ENCODE data around the gene LATS2. TPM values are rescaled to one million over a fixed set of nuclear protein-coding genes. Genes with fewer than 3 reads are reported as not detected.
"Not testable (repeated sequence)": the region's sequence is repeated elsewhere in the genome, so short reads cannot be mapped to it uniquely, and the experiment has no call there.

LATS2 gene
- total RNA-seq, 1 donor from 2014 or later = 23.7 TPM

DNA sequence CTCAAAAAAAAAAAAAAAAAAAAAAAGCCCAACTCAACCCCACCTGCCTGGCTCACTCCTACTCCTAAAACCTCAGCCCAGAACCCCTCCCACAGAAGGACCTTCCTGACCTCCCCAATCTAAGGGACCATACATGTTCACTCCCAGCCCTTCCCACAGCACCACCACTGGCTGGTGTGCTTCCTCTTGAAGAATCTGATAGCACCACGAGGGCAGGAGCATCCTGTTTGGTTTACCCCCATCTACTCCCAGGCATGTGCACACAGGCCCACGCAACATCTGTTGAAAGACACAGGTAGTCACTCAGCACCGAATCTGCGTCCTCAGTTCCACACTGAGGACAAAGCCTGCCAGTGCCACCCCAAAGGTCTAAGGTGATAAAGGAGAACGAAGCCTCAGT is 8.2 kb downstream of the LATS2 start:
- ATAC-seq (no peak), DNase-seq (ENCODE audit: missing footprints) (no peak)
- intact Hi-C loops (cut with DNase I) = loop anchor here (10.0 kb wide), 1 partner anchor 58 kb away; no protein-coding TSS in a partner anchor

DNA sequence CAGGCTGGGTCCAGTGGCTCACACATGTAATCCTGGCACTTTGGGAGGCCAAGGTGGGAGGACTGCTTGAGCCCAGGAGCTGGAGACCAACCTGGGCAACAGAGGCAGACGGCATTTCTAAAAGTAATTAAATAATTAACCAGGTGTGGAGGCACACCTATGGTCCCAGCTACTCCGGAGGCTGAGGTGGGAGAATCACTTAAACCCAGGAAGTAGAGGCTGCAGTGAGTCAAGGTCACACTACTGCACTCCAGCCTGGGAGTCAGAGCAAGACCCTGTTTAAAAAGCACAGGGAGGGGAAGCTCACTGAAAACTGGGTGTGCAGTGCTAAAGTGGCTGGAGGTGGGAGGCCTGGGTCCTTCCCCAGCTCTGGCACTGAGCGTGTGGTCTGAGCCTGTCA is 9.7 kb downstream of the LATS2 start:
- DNase-seq (ENCODE audit: missing footprints) (no peak), ATAC-seq (no peak)
- intact Hi-C loops (cut with DNase I) = loop anchor here (10.0 kb wide), 1 partner anchor 57 kb away; no protein-coding TSS in a partner anchor

DNA sequence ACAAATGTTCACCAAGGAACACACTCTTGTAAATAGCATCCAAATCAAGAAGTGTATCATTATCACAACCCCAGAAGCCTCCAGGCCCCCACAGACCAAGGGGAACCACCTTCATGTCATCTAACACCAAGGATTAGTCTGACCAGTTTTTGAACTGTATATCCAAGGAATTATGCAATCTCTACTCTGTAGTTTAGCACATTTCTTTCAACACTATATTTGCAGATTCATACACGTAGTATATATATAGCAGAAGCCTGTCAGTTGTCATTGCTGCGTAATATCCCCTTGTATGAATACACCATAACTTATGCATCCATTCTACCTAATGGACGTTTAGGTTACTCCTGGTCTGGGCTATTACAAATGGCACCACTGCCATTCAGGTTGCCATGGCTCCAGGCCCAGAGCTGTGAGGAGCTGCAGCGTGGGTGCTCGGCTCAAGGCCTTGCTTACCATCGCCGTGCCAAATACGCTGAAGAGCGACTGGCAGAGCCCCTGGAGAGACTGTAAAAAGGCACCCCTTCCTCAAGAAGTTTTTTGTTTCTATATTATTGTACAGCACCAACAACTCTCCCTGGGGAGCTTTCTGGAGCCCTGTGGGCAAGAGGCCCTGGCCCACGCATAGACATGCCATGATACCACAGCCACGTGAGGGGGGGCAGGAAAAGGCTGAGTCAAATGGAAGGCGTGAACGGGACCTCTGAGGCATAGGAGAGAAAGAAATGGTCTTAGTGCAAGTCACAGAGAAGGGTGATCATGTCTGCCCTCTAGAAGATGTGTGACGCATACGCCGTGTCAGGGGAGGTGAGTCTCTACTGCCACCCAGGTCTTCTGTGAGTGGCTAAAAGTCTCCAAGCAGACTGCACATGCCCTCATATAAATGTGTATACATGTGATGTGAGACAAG is 10.8 kb downstream of the LATS2 start:
- DNase-seq (ENCODE audit: missing footprints) = no peak
- intact Hi-C loops (cut with DNase I) = loop anchor here (10.0 kb wide), 1 partner anchor 56 kb away; no protein-coding TSS in a partner anchor
- no peak for ATAC-seq

DNA sequence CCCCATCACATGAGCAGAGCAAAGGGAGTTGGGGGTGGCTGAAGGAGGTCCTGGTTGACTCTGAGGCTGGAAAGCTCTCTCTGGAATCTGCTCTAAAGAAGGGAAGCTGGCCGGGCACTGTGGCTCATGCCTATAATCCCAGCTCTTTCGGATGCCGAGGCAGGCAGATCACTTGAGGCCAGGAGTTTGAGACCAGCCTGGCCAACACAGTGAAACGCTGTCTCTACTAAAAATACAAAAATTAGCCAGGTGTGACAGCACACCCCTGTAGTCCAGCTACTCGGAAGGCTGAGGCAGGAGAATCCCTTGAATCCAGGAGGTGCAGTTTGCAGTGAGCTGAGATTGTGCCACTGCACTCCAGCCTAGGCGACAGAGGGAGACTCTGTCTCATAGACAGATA is 11.7 kb downstream of the LATS2 start:
- not testable (repeated sequence) for ATAC-seq; DNase-seq (ENCODE audit: missing footprints)
- intact Hi-C loops (cut with DNase I) = loop anchor here (10.0 kb wide), 1 partner anchor 55 kb away; no protein-coding TSS in a partner anchor

DNA sequence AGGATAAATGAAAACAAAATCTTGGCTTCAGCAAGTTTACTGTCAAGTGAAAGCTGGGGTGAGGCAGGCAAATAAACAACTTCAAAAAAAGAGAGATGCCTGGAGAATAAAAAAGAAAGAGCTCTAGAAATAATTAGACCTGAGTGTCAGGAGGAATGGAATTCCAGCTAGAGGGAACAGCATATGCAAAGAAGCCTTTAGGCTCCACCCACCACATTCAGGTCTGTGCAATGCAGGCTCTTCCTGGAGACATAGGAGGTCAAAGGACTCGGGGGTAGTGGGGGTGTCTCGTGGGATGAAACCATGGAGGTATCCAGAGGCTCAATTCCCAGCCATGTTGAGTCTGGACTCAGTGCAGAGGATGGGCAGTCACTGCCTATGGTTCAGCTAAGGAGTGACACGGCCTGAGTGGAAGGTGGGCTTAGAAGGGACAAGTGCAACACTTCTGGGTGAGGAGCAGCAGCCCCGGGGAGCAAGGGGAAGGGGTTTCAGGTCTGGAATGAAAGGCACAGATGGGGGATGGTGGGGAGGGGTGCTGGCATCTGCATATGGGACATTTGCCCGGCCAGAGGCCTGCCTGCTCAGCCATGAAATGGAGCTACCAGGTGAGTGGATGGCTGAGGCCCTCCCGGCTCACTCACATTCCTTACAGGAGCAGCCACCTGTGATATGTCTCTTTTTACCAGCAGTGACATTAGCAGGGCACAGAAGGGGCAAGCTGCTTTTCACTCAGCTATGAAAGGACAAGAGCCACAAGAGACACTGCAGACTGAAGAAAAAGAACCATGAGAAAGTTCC is 12.3 kb downstream of the LATS2 start:
- intact Hi-C loops (cut with DNase I) = no loop called here
- ATAC-seq = no peak
- no peak for DNase-seq (ENCODE audit: missing footprints)

DNA sequence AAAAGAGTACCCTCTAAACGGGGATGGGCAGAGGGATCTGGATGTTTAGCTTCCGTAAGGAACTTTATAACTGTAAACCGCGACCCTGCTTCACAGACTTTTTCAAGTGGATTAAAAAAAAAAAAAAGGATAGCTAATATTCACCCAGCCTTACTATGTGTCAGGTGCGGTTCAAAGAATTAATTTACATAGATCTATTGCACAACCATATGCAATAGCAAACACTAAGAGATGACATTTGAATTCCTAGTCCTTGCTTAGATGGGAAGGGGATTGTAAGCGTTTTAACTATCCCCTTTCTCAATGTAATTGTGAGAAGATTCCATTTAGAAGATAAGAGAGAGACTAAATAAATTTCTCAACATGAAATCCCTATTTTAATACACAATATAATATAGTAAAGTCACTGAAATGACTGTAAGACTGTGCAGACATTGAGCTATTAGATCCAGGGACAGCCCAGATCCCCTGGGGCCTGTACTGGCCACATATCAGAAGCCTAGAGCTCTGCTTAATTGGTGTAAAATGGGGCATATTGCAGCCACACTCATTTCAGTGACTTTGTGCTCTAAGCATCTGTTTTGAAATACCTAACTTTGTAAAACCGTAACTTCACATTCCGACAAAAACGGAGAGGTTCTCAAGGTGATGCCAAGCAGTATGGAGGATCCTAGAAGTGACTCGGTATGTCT is 13.6 kb downstream of the LATS2 start:
- ATAC-seq (no peak), DNase-seq (ENCODE audit: missing footprints) (no peak)
- intact Hi-C loops (cut with DNase I) = no loop called here

DNA sequence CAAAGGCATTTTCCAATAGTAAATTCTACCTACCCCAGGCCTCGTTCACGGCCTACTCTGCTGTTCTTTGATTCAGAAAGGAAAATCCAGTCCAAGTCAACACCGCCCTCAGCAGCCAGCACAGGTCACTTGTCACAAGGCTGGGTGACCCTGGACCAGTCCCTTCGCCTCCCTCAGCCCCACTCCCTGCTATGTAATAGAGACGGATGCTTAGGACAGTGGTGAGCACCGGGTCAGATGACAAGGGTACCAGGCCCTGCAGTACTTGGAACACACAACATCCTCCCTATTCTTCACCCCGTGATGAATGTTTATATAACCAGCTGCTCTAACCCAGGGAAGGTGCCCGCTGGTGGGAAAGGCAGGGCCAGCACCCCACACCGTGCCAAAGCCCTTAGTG is 14.3 kb downstream of the LATS2 start:
- no peak for ATAC-seq
- intact Hi-C loops (cut with DNase I) = no loop called here

DNA sequence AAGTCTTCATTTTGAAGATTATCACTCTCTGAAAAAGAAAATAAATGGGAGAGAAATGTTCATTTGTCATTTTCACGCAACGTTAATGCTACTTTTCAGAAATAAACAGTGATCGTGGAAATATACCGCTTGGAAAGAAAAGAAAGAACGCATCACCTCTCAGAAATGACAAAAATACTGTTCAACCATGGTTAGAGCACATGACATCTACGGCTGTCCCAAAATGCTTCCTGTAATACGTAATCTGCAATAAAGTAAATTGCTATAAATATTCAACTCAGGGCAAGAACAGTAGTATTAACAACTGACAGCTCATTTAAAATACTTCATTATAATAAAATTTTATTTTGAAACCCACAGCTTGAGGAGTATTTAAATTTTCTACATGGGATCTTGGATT is 15.2 kb downstream of the LATS2 start:
- intact Hi-C loops (cut with DNase I) = no loop called here
- no peak for DNase-seq (ENCODE audit: missing footprints)
- ATAC-seq = no peak

More for the DNA sequence above, 14.3 kb downstream of the LATS2 start:
- no peak for DNase-seq (ENCODE audit: missing footprints)

DNA sequence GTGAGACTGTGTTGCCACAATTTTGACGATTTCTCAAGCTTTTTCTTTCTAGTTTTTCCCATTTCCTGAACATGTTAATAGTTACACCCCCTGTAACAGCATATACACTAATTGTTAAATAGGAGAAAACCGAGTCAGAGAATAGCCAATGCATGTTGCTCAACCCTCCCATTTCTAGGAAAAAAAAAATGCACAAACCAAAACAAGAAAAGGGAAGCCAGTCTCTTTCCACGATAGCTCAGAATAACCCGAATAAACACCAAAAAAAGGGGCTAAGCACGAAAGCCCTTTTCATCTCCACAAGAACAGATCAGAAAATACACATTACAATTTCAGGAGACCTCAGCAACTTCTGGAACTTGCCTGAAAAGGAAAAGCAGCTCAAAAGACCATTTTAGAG is 16.3 kb downstream of the LATS2 start:
- DNase-seq (ENCODE audit: missing footprints) (no peak), ATAC-seq (no peak)
- intact Hi-C loops (cut with DNase I) = no loop called here

DNA sequence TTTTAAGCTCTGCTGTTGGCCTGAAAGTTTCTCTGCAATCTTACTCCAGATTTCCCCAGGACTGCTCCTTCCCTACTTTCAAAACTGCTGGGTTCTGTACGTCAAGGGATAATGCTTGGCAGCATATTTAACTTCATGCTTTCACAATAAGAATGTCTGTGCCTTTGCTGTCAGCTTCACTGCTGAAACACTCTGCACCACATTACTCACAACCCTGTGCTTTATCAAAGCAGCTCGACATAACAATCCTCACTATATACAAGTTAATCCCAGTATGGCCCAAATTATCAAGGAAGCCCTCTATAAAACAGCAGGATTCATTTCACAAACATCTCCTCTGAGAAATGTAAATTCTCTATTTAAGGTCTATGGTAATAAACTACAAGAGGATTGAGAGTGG is 17.5 kb downstream of the LATS2 start:
- DNase-seq (ENCODE audit: missing footprints) (no peak), ATAC-seq (peak; percentile 75)
- intact Hi-C loops (cut with DNase I) = no loop called here

DNA sequence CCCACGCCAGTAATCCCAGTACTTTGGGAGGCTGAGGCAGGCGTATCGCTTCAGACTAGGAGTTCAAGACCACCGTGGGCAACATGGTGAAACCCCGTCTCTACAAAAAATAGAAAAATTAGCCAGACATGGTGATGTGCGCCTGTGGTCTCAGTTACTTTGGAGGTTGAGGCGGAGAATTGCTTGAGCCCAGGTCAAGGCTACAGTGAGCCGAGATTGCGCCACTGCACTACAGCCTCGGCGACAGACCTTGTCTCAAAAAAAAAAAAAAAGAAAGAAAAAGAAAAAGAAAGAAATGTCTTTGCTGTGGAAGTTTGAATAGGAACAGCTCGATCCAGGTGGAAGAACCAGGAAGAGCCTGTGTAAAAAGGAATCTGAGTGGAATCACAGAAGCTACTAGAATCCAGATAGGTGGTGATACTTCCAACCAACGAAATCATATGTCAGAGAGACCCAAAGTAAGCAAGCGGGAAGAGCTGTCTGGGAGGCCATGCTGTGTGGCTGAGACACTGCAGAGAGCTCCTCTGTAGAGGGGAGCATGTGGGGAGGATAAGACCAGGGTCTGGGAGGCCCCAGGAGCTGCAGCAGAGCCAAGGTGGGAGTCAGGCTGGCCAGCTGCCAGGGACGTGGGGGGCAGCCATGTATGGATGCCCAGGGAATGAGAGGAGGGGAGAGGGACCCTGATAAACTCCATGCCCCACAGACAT is 21.1 kb downstream of the LATS2 start:
- DNase-seq (ENCODE audit: missing footprints) = no peak
- intact Hi-C loops (cut with DNase I) = no loop called here
- no peak for ATAC-seq

DNA sequence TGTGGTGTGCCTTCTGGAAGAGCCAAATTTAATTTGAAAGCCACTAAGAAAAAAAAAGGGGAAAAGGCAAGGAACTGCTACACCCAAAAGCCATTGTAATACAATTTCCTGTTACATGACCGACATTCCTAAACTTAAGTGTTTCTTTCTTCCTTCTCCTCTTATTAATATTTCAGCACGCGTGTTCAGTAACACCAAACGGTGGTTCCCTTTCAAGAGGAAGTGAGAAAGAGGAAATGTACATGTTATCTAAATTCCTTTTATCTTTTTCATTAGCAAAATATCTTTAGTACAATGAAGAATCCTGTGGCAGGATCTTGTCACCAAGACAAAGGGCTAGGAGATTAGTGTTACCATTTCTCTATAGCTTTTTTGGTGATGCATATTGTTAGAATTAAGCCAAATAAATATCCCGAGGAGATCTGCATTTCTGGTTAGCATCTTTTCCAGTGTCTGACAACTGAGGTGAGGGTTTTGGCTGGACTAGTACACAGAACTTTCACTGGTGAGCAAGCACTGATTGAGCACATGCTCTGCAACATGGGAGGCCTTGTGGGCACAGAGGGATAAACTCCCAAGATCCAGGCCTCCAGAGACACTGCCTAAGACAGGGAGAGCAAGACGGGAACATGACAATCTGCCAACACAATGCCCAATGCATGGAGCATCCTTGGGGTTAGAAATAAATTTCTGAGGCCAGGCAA is 22.1 kb downstream of the LATS2 start:
- intact Hi-C loops (cut with DNase I) = no loop called here
- no peak for DNase-seq (ENCODE audit: missing footprints)
- no peak for ATAC-seq

DNA sequence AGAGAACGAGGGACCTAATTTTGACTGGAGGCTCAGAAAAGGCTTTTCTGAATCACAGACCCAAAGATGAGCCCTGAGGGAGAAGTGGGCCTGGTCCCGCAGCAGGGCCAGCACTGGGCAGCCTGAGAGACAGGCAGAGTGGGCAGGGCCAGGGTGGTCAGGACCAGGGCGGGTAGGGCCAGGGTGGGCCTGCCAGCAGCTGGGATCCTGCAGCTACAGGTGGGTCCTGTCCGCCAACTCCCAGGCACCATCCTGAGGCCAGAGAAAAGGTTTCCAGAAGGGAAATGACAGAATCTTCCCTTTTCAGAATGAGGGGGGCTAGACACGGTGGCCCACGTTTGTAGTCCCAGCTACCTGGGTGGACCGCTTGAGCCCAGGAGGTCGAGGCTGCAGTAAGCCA is 23.7 kb downstream of the LATS2 start:
- no peak for DNase-seq (ENCODE audit: missing footprints)
- no peak for ATAC-seq
- intact Hi-C loops (cut with DNase I) = no loop called here

DNA sequence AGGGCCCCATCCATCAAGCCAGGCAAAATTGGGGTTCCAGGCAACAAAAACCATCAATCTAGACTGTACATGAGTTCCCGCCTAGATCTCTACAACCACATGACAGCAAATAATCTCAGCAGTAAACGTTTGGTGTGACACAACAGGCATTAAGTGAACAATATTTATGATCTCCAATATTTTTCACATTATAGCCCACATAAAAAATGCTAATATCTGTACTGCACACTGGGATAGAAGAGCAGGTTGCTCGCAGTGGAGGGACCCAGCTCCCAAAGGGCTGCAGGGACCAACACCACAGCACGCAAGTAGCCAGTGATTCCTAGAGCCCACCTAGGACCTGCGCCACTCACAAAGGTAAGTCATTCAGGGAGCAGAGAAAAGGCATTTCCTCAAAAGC is 25.9 kb downstream of the LATS2 start:
- intact Hi-C loops (cut with DNase I) = no loop called here
- ATAC-seq = no peak
- DNase-seq (ENCODE audit: missing footprints) = no peak

DNA sequence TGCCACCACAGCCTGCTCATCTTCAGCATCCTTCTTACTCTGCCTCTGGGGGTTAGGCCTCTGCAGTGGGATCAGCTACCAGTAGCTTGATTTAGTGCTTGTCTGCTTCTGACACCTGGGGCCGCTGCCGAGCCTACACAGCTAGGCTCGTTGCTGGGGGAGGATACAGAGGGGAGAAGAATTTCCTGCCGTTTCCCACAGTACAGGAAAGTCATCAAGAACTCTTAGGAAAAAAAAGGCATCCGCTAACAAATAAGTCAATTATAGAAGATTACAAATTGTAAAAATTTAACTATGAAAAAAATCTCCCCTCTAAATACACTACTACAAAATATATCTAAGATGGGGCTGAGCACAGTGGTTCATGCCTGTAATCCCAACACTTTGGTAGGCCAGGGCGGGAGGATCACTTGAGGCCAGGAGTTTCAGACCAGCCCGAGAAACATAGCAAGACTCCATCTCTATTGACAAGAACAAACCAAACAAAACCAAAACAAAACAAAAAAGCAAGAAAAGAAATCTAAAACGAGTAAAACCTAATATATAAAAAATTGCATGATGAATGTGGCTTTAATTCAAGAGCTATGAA is 26.7 kb downstream of the LATS2 start:
- no peak for DNase-seq (ENCODE audit: missing footprints)
- intact Hi-C loops (cut with DNase I) = no loop called here
- ATAC-seq = peak; percentile 56

DNA sequence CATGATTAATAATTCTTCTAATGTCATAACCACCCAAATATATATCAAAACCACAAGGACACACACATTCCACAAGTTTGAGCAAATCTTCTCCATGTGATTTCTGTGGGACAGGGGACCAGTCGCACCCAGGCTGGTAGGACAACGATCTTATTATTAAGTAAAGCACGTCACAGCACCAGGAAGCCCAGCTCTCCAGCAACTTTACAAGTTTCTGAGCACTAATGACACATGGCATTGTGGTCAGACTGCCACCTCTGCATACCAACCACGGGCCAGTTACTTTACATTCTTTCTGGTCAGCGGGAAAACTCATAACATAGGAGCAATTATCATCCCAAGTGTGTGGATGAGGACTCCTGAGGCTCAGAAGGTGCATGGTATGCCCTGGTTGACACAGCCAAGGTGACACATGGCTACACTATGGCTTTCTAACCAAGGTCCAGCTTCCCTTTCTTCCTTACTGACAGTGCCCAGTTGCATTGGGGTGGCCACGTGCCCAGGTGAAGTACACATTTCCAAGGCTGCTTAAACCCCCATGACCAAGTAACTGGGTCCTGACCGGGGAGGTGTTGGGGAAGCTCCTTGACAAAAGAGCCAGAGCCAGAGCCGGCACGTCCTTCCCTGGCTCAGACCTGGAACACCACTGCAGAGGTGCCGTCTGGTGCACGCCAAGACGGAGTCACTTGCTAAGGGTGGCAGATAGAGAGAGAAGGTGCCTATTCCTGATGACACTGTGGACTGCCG is 27.4 kb downstream of the LATS2 start:
- DNase-seq (ENCODE audit: missing footprints) = no peak
- peak; percentile 41 for ATAC-seq
- intact Hi-C loops (cut with DNase I) = no loop called here

DNA sequence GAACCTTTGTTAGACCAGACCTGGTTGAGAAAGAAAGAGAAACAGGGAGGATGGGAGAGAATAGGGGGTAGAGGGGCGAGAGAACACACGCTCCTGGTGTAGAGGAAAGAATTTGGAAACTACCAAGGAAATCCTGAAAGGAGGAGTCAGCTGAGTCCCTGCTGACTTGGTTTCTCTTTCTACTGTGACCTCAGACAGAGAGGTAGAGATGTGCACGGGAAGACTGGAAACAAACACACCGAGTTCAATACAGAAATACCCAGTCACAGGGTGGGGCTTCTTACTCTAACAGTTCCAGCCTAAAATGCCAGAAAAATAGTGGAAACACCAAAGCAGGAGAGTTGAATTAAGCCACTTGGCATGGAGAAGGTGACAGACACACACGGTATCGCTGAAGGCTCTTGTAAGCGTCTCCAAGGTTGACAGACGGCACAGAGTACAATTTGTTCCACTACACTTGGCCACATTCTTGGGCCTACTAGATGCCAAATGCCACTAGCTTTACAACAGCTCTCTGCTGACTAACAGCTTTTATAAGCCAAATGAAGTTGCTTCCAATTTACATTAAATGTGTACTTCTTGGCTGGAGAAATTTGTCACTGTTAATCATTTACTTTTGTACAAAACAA is 28.1 kb downstream of the LATS2 start:
- DNase-seq (ENCODE audit: missing footprints) (no peak), ATAC-seq (peak; percentile 94)
- intact Hi-C loops (cut with DNase I) = no loop called here
